OCI-M2 (cell line): Measurements from ENCODE around the gene TPCN2.

Experiments used
- DNase-seq: peaks from one replicate; lab custom pipeline; 2025; ENCODE audit not compliant: unreplicated experiment; lab: John Stamatoyannopoulos, UW

Gene TPCN2

GRCh38 chr11:69183613-69184012 is 134.9 kb downstream of the TPCN2 start:
- DNase-seq = no peak
